NCI-H1092 (cell line): Measurements from ENCODE around the gene LAMA2.
"Not testable (repeated sequence)": the region's sequence is repeated elsewhere in the genome, so short reads cannot be mapped to it uniquely, and the experiment has no call there.

Source experiments
- DNase-seq: peaks from one replicate; lab custom pipeline; 2025; lab: John Stamatoyannopoulos, UW

LAMA2 gene

GRCh38 chr6:129008591-129008990 lies 125.7 kb downstream of the LAMA2 start:
- DNase-seq, result no peak

- no peak for DNase-seq
These were observed 126.9 kb downstream of the LAMA2 start for GRCh38 chr6:129009851-129010250.

- no peak for DNase-seq
These were observed 131.4 kb downstream of the LAMA2 start for GRCh38 chr6:129014302-129014701.

GRCh38 chr6:129015721-129016120 lies 132.8 kb downstream of the LAMA2 start:
- DNase-seq, result no peak

- no peak for DNase-seq
These were observed 133.9 kb downstream of the LAMA2 start for GRCh38 chr6:129016844-129017243.

GRCh38 chr6:129022011-129022553 lies 139.1 kb downstream of the LAMA2 start:
- no peak for DNase-seq

- DNase-seq, result no peak
These were observed 143.7 kb downstream of the LAMA2 start for GRCh38 chr6:129026601-129027000.

- DNase-seq, result no peak
These were observed 146.8 kb downstream of the LAMA2 start for GRCh38 chr6:129029778-129030177.

- DNase-seq, result no peak
These were observed 147.3 kb downstream of the LAMA2 start for GRCh38 chr6:129030215-129030614.

- DNase-seq, result no peak
These were observed 148.2 kb downstream of the LAMA2 start for GRCh38 chr6:129031051-129031599.

- DNase-seq, result no peak
These were observed 149.7 kb downstream of the LAMA2 start for GRCh38 chr6:129032602-129033001.

GRCh38 chr6:129033180-129033579 lies 150.2 kb downstream of the LAMA2 start:
- no peak for DNase-seq

- DNase-seq, result no peak
These were observed 150.6 kb downstream of the LAMA2 start for GRCh38 chr6:129033581-129033980.

- DNase-seq, result no peak
These were observed 158.6 kb downstream of the LAMA2 start for GRCh38 chr6:129041563-129041962.

- no peak for DNase-seq
These were observed 163.6 kb downstream of the LAMA2 start for GRCh38 chr6:129046526-129046925.

GRCh38 chr6:129047834-129048233 lies 164.9 kb downstream of the LAMA2 start:
- DNase-seq, result no peak

- no peak for DNase-seq
These were observed 167.1 kb downstream of the LAMA2 start for GRCh38 chr6:129050086-129050485.

GRCh38 chr6:129053143-129053542 lies 170.2 kb downstream of the LAMA2 start:
- DNase-seq, result not testable (repeated sequence)

- DNase-seq, result no peak
These were observed 172.9 kb downstream of the LAMA2 start for GRCh38 chr6:129055796-129056195.

- no peak for DNase-seq
These were observed 176.7 kb downstream of the LAMA2 start for GRCh38 chr6:129059650-129060049.

- DNase-seq, result no peak
These were observed 186.1 kb downstream of the LAMA2 start for GRCh38 chr6:129069006-129069405.

- DNase-seq, result no peak
These were observed 190.1 kb downstream of the LAMA2 start for GRCh38 chr6:129073051-129073450.

- no peak for DNase-seq
These were observed 190.9 kb downstream of the LAMA2 start for GRCh38 chr6:129073691-129074395.

- no peak for DNase-seq
These were observed 201.5 kb downstream of the LAMA2 start for GRCh38 chr6:129084406-129084805.
